Measurements from ENCODE around the gene LRRTM4. TPM values are rescaled to one million over a fixed set of nuclear protein-coding genes. Genes with fewer than 3 reads are reported as not detected.
A peak's percentile ranks its signal among the peaks of the same experiment; 100 is the strongest.

Gene LRRTM4
- polyA plus RNA-seq, 2 of the 4 experiments (the other 2 are of a cell fraction), result 0.03 TPM; not detected in 1

- DNase-seq (ENCODE audit: low read depth in 1 of 2, low spot score in 1 of 2), result no peak
- H3K27ac ChIP-seq, result no peak overlapping the region
- no peak for TF ChIP-seq RARB (CRISPR knock-in tag; IDR thresholded peaks at IDR 0.05)
- no peak for TF ChIP-seq MAX (IDR thresholded peaks at IDR 0.05)
- no peak for TF ChIP-seq EHF (CRISPR knock-in tag; IDR thresholded peaks at IDR 0.05)
- no peak for TF ChIP-seq HOXB13 (CRISPR knock-in tag; IDR thresholded peaks at IDR 0.05; ENCODE audit: low read depth)
- no peak for TF ChIP-seq JUNB (IDR thresholded peaks at IDR 0.05)
- TF ChIP-seq FOSB (CRISPR knock-in tag; IDR thresholded peaks at IDR 0.05), result no peak
- no peak for TF ChIP-seq POLR2AphosphoS2 (conservative IDR thresholded peaks at IDR 0.05; ENCODE audit: low read length)
- no peak for TF ChIP-seq FOSL2 (IDR thresholded peaks at IDR 0.05)
- no peak for TF ChIP-seq FOSL2 (CRISPR knock-in tag; IDR thresholded peaks at IDR 0.05)
- ChIA-PET CTCF (no interaction called here), POLR2A (no interaction called here)
- H3K4me2 ChIP-seq, result no peak overlapping the region
- no peak overlapping the region for H3K4me3 ChIP-seq
- ATAC-seq, result no peak
- H3K4me1 ChIP-seq, result no peaks in the 10 kb centered on the region
- WGBS (ENCODE audit: missing lambda C conversion rate), result 3% methylated on average over 2 of the region's 2 CpGs
- H3K9me3 ChIP-seq, result peaks cover 3% of the 10 kb centered on the region; the same call in 1 of the 3 replicates
- FAIRE-seq, result no peak
Measured at GRCh38 chr2:76965772-76966171, 556.4 kb downstream of the LRRTM4 start.

GRCh38 chr2:76958749-76959148 lies 563.4 kb downstream of the LRRTM4 start:
- CTCF ChIA-PET, result no interaction called here
- H3K4me3 ChIP-seq, result no peak overlapping the region
- no peak overlapping the region for H3K27ac ChIP-seq
- no peak overlapping the region for H3K4me2 ChIP-seq
- H3K4me1 ChIP-seq, result no peaks in the 10 kb centered on the region
- peak; percentile 83 for TF ChIP-seq REST (IDR thresholded peaks at IDR 0.05)
- TF ChIP-seq SMC3 (IDR thresholded peaks at IDR 0.05), result no peak
- no peak for TF ChIP-seq CHD2 (IDR thresholded peaks at IDR 0.05; ENCODE audit: low read length, partially characterized antibody)
- no peak for ATAC-seq
- 12% methylated on average over 3 of the region's 3 CpGs for WGBS (ENCODE audit: missing lambda C conversion rate)
- FAIRE-seq, result no peak
- DNase-seq (ENCODE audit: low read depth in 1 of 2, low spot score in 1 of 2), result no peak
- peaks cover 3% of the 10 kb centered on the region; the same call in 1 of the 3 replicates for H3K9me3 ChIP-seq
- POLR2A ChIA-PET, result no interaction called here

GRCh38 chr2:76953733-76954347 lies 568.3 kb downstream of the LRRTM4 start:
- ChIA-PET CTCF (interaction anchor here (0.8 kb wide), 1 partner anchor 18 kb away, joined by 3 read pairs; no protein-coding TSS in a partner anchor), POLR2A (no interaction called here)
- H3K4me2 ChIP-seq, result no peak overlapping the region
- FAIRE-seq, result no peak
- ATAC-seq, result peak in 1 of 2 experiments; percentile 46; a peak in 1 of 6 replicates
- H3K4me3 ChIP-seq, result no peak overlapping the region
- TF ChIP-seq CTCF (IDR thresholded peaks at IDR 0.05) (peak; percentile 22; the same call in 1 of the 3 replicates), MAZ (IDR thresholded peaks at IDR 0.05; ENCODE audit: borderline replicate concordance, low read depth, low read length) (no peak), RAD21 (conservative IDR thresholded peaks at IDR 0.05 in 1 of 2, IDR thresholded peaks at IDR 0.05 in 1 of 2) (peak; percentile 36 to 41; a peak in 3 of 5 replicates), HMGXB4 (CRISPR knock-in tag; IDR thresholded peaks at IDR 0.05; ENCODE audit: borderline replicate concordance) (no peak), SMC3 (IDR thresholded peaks at IDR 0.05) (peak; percentile 36; the same call in 1 of the 3 replicates)
- no peaks in the 10 kb centered on the region; the same call in 2 of the 3 replicates for H3K9me3 ChIP-seq
- DNase-seq (ENCODE audit: low read depth in 1 of 2, low spot score in 1 of 2), result peak in 1 of 2 experiments; percentile 56
- no peaks in the 10 kb centered on the region for H3K4me1 ChIP-seq
- H3K27ac ChIP-seq, result no peak overlapping the region
- WGBS (ENCODE audit: missing lambda C conversion rate), result 23% methylated on average over 3 of the region's 3 CpGs
